Measurements from ENCODE around the gene GPRC5A.

Gene GPRC5A

GRCh38 chr12:12945591-12945990 is 54.2 kb downstream of the GPRC5A start:
- TF ChIP-seq POLR2AphosphoS5 (IDR thresholded peaks at IDR 0.05; ENCODE audit: low read depth) (no peak), REST (IDR thresholded peaks at IDR 0.05; ENCODE audit: insufficient replicate concordance, low read depth) (no peak), SPI1 (IDR thresholded peaks at IDR 0.05; ENCODE audit: borderline replicate concordance, low read depth) (no peak), CTCF (IDR thresholded peaks at IDR 0.05; ENCODE audit: insufficient read depth, low read length) (no peak), GABPA (IDR thresholded peaks at IDR 0.05; ENCODE audit: low read depth) (no peak)
- Histone ChIP-seq H3K27ac (replicated peaks) (no peak overlapping the region), H3K4me3 (replicated peaks; ENCODE audit: insufficient read depth, low read length) (no peak overlapping the region), H3K27me3 (ENCODE audit: insufficient read depth, poor library complexity, severe bottlenecking) (peaks cover 1% of the 10 kb centered on the region)
- DNase-seq (ENCODE audit: low read depth in 1 of 2, low spot score in 1 of 2), result no peak

GRCh38 chr12:12946686-12947355 is 55.5 kb downstream of the GPRC5A start:
- Histone ChIP-seq H3K4me3 (replicated peaks; ENCODE audit: insufficient read depth, low read length) (no peak overlapping the region), H3K27me3 (ENCODE audit: insufficient read depth, poor library complexity, severe bottlenecking) (no peaks in the 10 kb centered on the region), H3K27ac (replicated peaks) (no peak overlapping the region)
- no peak for DNase-seq (ENCODE audit: low read depth in 1 of 2, low spot score in 1 of 2)
- TF ChIP-seq GABPA (IDR thresholded peaks at IDR 0.05; ENCODE audit: low read depth) (no peak), CTCF (IDR thresholded peaks at IDR 0.05; ENCODE audit: insufficient read depth, low read length) (no peak), POLR2AphosphoS5 (IDR thresholded peaks at IDR 0.05; ENCODE audit: low read depth) (no peak), SPI1 (IDR thresholded peaks at IDR 0.05; ENCODE audit: borderline replicate concordance, low read depth) (no peak), REST (IDR thresholded peaks at IDR 0.05; ENCODE audit: insufficient replicate concordance, low read depth) (no peak)

- Histone ChIP-seq H3K27me3 (ENCODE audit: insufficient read depth, poor library complexity, severe bottlenecking) (no peaks in the 10 kb centered on the region), H3K4me3 (replicated peaks; ENCODE audit: insufficient read depth, low read length) (no peak overlapping the region), H3K27ac (replicated peaks) (no peak overlapping the region)
- TF ChIP-seq CTCF (IDR thresholded peaks at IDR 0.05; ENCODE audit: insufficient read depth, low read length) (no peak), SPI1 (IDR thresholded peaks at IDR 0.05; ENCODE audit: borderline replicate concordance, low read depth) (no peak), GABPA (IDR thresholded peaks at IDR 0.05; ENCODE audit: low read depth) (no peak), REST (IDR thresholded peaks at IDR 0.05; ENCODE audit: insufficient replicate concordance, low read depth) (no peak), POLR2AphosphoS5 (IDR thresholded peaks at IDR 0.05; ENCODE audit: low read depth) (no peak)
- DNase-seq (ENCODE audit: low read depth in 1 of 2, low spot score in 1 of 2), result no peak
Observed at GRCh38 chr12:12947902-12948301, 56.5 kb downstream of the GPRC5A start.

Measured in HL-60 (cell line).